GM23338 (cell line): ENCODE measurements around the gene GLDC. TPM values are rescaled to one million over a fixed set of nuclear protein-coding genes. Genes with fewer than 3 reads are reported as not detected.

ENCODE experiments used
- ATAC-seq: fragments of 200-7000 bp; cut with Tn5 transposase; 3 replicates; pipeline ENCODE4 v1.9.1; 2020
- DNase-seq: peaks from one replicate; pipeline ENCODE4 v3.0.0-alpha.2; 2015; ENCODE audit warnings: low spot score
- H2AFZ ChIP-seq: fragments of 200-600 bp; sonication (generic); 2 replicates; pipeline ENCODE4 v1.8.0; 2016; ENCODE audit warnings: antibody characterized with exemption, mild to moderate bottlenecking, moderate library complexity
- H3F3A ChIP-seq: fragments of 200-600 bp; sonication (generic); replicated peaks from 2 replicates; pipeline ENCODE4 v1.8.0; 2017; ENCODE audit warnings: antibody characterized with exemption, mixed run types, low read depth
- H3K27ac ChIP-seq: fragments of 200-600 bp; sonication (generic); 2 replicates; pipeline ENCODE4 v1.6.1; 2016; ENCODE audit warnings: low read depth
- H3K27me3 ChIP-seq: fragments of 200-600 bp; sonication (generic); 2 replicates; pipeline ENCODE4 v1.8.0; 2016; ENCODE audit warnings: mild to moderate bottlenecking, mixed run types, moderate library complexity; ENCODE audit not compliant: insufficient read depth
- H3K36me3 ChIP-seq: fragments of 200-600 bp; sonication (generic); 2 replicates; pipeline ENCODE4 v1.8.0; 2016; ENCODE audit warnings: mild to moderate bottlenecking; ENCODE audit not compliant: insufficient read depth
- H3K4me1 ChIP-seq: fragments of 200-600 bp; sonication (generic); 2 replicates; pipeline ENCODE4 v1.8.0; 2016; ENCODE audit warnings: mild to moderate bottlenecking, moderate library complexity; ENCODE audit not compliant: insufficient read depth
- H3K4me2 ChIP-seq: fragments of 200-600 bp; sonication (generic); 2 replicates; pipeline ENCODE4 v1.7.1; 2017; ENCODE audit warnings: mixed run types
- H3K4me3 ChIP-seq: fragments of 200-600 bp; sonication (generic); 2 replicates; pipeline ENCODE4 v1.6.1; 2016; ENCODE audit warnings: mixed run types
- H3K79me2 ChIP-seq: fragments of 200-600 bp; sonication (generic); replicated peaks from 2 replicates; pipeline ENCODE4 v1.8.0; 2017; ENCODE audit warnings: mild to moderate bottlenecking; ENCODE audit not compliant: insufficient read depth
- H3K9me2 ChIP-seq: fragments of 200-600 bp; sonication (generic); 2 replicates; pipeline ENCODE4 v1.8.0; 2017; ENCODE audit not compliant: insufficient read depth
- H4K20me1 ChIP-seq: fragments of 200-600 bp; sonication (generic); replicated peaks from 2 replicates; pipeline ENCODE4 v1.8.0; 2017; ENCODE audit warnings: mild to moderate bottlenecking; ENCODE audit not compliant: insufficient read depth
- H3K27ac Mint-ChIP-seq: 2 replicates; pipeline ENCODE4 v1.8.0; 2020; ENCODE audit warnings: inconsistent platforms, mild to moderate bottlenecking, moderate library complexity, mixed read lengths
- H3K27me3 Mint-ChIP-seq: 3 replicates; pipeline ENCODE4 v1.8.0; 2022; ENCODE audit warnings: low read depth, mild to moderate bottlenecking, moderate library complexity, mixed read lengths, inconsistent platforms; ENCODE audit not compliant: insufficient read depth, poor library complexity
- H3K36me3 Mint-ChIP-seq: 3 replicates; pipeline ENCODE4 v1.8.0; 2021; ENCODE audit warnings: low read depth, mild to moderate bottlenecking, inconsistent platforms, moderate library complexity, mixed read lengths
- H3K4me1 Mint-ChIP-seq: 3 replicates; pipeline ENCODE4 v1.8.0; 2020; ENCODE audit warnings: mild to moderate bottlenecking, inconsistent platforms, mixed read lengths
- H3K4me3 Mint-ChIP-seq: 3 replicates; pipeline ENCODE4 v1.8.0; 2021; ENCODE audit warnings: moderate library complexity, mild to moderate bottlenecking, inconsistent platforms, mixed read lengths
- H3K9me3 Mint-ChIP-seq: 3 replicates; pipeline ENCODE4 v1.8.0; 2020; ENCODE audit warnings: moderate library complexity, mild to moderate bottlenecking, inconsistent platforms, mixed read lengths
- CREB1 ChIP-seq: fragments of 250-450 bp; sonication (Bioruptor Pico); IDR thresholded peaks from 2 replicates; pipeline ENCODE4 v1.5.0; 2020; ENCODE audit warnings: low read depth, mild to moderate bottlenecking, moderate library complexity
- EZH2 ChIP-seq: fragments of 200-600 bp; sonication (generic); IDR thresholded peaks from one replicate; pipeline ENCODE4 v1.8.0; 2017; ENCODE audit warnings: antibody characterized with exemption, mild to moderate bottlenecking, low read depth; ENCODE audit not compliant: unreplicated experiment
- EZH2phosphoT487 ChIP-seq: fragments of 200-600 bp; sonication (generic); IDR thresholded peaks from one replicate; pipeline ENCODE4 v1.8.1; 2018; ENCODE audit warnings: antibody characterized with exemption; ENCODE audit not compliant: unreplicated experiment
- JUNB ChIP-seq: IDR thresholded peaks from one replicate; pipeline ENCODE4 v1.6.1; 2016; ENCODE audit warnings: antibody characterized with exemption; ENCODE audit not compliant: unreplicated experiment
- NANOG ChIP-seq: IDR thresholded peaks from 2 replicates; pipeline ENCODE4 v1.6.1; 2016; ENCODE audit warnings: antibody characterized with exemption, borderline replicate concordance
- POLR2AphosphoS5 ChIP-seq: IDR thresholded peaks from 2 replicates; pipeline ENCODE4 v1.6.1; 2016; ENCODE audit warnings: antibody characterized with exemption, low read depth
- STAT1 ChIP-seq: IDR thresholded peaks from one replicate; pipeline ENCODE4 v1.6.1; 2016; ENCODE audit warnings: antibody characterized with exemption; ENCODE audit not compliant: unreplicated experiment
- ZNF114 ChIP-seq: fragments of 250-450 bp; sonication (Bioruptor Pico); IDR thresholded peaks from 2 replicates; pipeline ENCODE4 v1.5.0; 2020; ENCODE audit warnings: mild to moderate bottlenecking, moderate library complexity
- ZNF331 ChIP-seq: fragments of 250-450 bp; sonication (Bioruptor Pico); IDR thresholded peaks from 2 replicates; pipeline ENCODE4 v1.5.0; 2020; ENCODE audit warnings: low read depth, mild to moderate bottlenecking, moderate library complexity
- polyA plus RNA-seq: library from polyadenylated mRNA; unstranded; fragments of >200 nt; fragmentation: Nextera tagmentation; extraction: Ambion mirVana; gene quantifications from 2 replicates; pipeline ENCODE4 v1.2.1, GENCODE V29; 2016
- total RNA-seq: library from RNA; depleted of rRNA; stranded (reverse); fragments of >200 nt; shearing (Covaris generic); gene quantifications from 2 replicates; pipeline ENCODE4 v1.2.3, GENCODE V29; 2014
- TF ChIP-seq, protein P1 (sequence below): IDR thresholded peaks from 2 replicates; pipeline ENCODE4 v1.6.1; 2016; ENCODE audit warnings: antibody characterized with exemption
- TF ChIP-seq, protein P2 (sequence below): IDR thresholded peaks from one replicate; pipeline ENCODE4 v1.6.1; 2018; ENCODE audit warnings: antibody characterized with exemption; ENCODE audit not compliant: unreplicated experiment

GLDC gene
- total and polyA plus RNA-seq, 2 experiments from 2014 or later, result 63.5 to 139 TPM

DNA sequence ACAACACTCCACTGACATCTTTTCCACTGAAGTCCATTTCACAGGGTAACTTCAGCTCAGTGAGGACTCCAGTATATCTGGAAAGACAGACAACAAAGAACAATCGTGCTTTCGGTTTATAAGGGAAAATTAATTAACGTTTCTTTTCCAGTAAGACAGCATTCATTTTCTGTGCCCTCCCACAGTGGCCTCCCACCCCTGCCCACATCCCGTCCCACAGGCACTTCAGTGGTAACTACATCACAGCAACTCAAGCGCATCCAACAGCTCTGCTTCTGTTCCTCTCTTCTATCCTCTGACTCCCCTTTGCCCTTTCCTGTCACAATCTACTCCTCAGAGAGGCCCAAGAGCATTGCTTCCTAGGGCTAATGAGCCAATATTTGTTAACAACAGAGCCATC lies 40.3 kb downstream of the GLDC start:
- ATAC-seq, result no peak
- Histone ChIP-seq H3F3A (no peaks in the 10 kb centered on the region), H3K79me2 (no peaks in the 10 kb centered on the region), H4K20me1 (peaks cover 4% of the 10 kb centered on the region), H3K36me3 (peaks cover 43% of the 10 kb centered on the region), H3K27me3 (no peaks in the 10 kb centered on the region), H2AFZ (no peak overlapping the region), H3K9me2 (no peaks in the 10 kb centered on the region), H3K4me3 (no peak overlapping the region), H3K4me2 (no peak overlapping the region), H3K4me1 (no peaks in the 10 kb centered on the region), H3K27ac (no peak overlapping the region)
- no peaks in the 10 kb centered on the region for H3K27me3 Mint-ChIP-seq
- DNase-seq, result no peak
- TF ChIP-seq, protein P1, sequence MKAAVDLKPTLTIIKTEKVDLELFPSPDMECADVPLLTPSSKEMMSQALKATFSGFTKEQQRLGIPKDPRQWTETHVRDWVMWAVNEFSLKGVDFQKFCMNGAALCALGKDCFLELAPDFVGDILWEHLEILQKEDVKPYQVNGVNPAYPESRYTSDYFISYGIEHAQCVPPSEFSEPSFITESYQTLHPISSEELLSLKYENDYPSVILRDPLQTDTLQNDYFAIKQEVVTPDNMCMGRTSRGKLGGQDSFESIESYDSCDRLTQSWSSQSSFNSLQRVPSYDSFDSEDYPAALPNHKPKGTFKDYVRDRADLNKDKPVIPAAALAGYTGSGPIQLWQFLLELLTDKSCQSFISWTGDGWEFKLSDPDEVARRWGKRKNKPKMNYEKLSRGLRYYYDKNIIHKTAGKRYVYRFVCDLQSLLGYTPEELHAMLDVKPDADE, result no peak
- TF ChIP-seq CREB1 (CRISPR knock-in tag), result no peak
- no peak for TF ChIP-seq STAT1
- TF ChIP-seq EZH2phosphoT487, result no peak
- no peak for TF ChIP-seq JUNB
- no peak for TF ChIP-seq EZH2
- TF ChIP-seq, protein P2, sequence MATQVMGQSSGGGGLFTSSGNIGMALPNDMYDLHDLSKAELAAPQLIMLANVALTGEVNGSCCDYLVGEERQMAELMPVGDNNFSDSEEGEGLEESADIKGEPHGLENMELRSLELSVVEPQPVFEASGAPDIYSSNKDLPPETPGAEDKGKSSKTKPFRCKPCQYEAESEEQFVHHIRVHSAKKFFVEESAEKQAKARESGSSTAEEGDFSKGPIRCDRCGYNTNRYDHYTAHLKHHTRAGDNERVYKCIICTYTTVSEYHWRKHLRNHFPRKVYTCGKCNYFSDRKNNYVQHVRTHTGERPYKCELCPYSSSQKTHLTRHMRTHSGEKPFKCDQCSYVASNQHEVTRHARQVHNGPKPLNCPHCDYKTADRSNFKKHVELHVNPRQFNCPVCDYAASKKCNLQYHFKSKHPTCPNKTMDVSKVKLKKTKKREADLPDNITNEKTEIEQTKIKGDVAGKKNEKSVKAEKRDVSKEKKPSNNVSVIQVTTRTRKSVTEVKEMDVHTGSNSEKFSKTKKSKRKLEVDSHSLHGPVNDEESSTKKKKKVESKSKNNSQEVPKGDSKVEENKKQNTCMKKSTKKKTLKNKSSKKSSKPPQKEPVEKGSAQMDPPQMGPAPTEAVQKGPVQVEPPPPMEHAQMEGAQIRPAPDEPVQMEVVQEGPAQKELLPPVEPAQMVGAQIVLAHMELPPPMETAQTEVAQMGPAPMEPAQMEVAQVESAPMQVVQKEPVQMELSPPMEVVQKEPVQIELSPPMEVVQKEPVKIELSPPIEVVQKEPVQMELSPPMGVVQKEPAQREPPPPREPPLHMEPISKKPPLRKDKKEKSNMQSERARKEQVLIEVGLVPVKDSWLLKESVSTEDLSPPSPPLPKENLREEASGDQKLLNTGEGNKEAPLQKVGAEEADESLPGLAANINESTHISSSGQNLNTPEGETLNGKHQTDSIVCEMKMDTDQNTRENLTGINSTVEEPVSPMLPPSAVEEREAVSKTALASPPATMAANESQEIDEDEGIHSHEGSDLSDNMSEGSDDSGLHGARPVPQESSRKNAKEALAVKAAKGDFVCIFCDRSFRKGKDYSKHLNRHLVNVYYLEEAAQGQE, result no peak
- TF ChIP-seq ZNF331, result no peak
- TF ChIP-seq ZNF114, result no peak
- TF ChIP-seq POLR2AphosphoS5, result no peak
- peaks cover 3% of the 10 kb centered on the region; the same call in 1 of the 3 replicates for H3K4me1 Mint-ChIP-seq
- H3K36me3 Mint-ChIP-seq, result peaks cover 73% of the 10 kb centered on the region
- no peak overlapping the region for H3K27ac Mint-ChIP-seq
- H3K4me3 Mint-ChIP-seq, result no peak overlapping the region
- H3K9me3 Mint-ChIP-seq, result no peaks in the 10 kb centered on the region

DNA sequence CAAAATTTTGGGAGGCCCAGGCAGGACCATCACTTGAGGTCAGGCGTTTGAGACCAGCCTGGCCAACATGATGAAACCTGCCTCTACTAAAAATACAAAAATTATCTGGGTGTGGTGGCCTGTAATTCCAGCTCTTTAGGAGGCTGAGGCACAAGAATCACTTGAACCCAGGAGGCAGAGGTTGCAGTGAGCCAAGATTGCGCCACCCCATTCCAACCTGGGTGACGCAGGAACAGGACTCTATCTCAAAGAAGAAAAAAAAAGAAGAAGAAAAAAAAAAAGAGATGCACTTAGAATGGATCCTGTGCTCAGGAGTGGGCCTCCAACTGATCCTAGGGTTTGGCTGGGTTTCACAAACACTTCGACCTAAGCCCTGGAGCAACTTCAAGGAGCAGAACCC lies 45.1 kb downstream of the GLDC start:
- Histone ChIP-seq H3K79me2 (no peaks in the 10 kb centered on the region), H3K36me3 (peaks cover 65% of the 10 kb centered on the region), H3K9me2 (no peaks in the 10 kb centered on the region), H3K27ac (no peak overlapping the region), H3K27me3 (no peaks in the 10 kb centered on the region), H3K4me1 (no peaks in the 10 kb centered on the region), H3F3A (0 out of 2 replicates have a peak, but pooled peaks cover 2% of the 10 kb centered on the region), H2AFZ (no peak overlapping the region), H3K4me2 (no peak overlapping the region), H4K20me1 (peaks cover 4% of the 10 kb centered on the region; the same call in 1 of the 2 replicates), H3K4me3 (no peak overlapping the region)
- ATAC-seq, result no peak
- DNase-seq, result no peak
- H3K4me1 Mint-ChIP-seq, result no peaks in the 10 kb centered on the region
- H3K9me3 Mint-ChIP-seq, result no peaks in the 10 kb centered on the region
- H3K27me3 Mint-ChIP-seq, result no peaks in the 10 kb centered on the region
- no peak overlapping the region for H3K4me3 Mint-ChIP-seq
- H3K27ac Mint-ChIP-seq, result no peak overlapping the region
- H3K36me3 Mint-ChIP-seq, result peaks cover 70% of the 10 kb centered on the region
- TF ChIP-seq JUNB (no peak), NANOG (no peak), ZNF331 (no peak), EZH2phosphoT487 (no peak), STAT1 (no peak), ZNF114 (no peak), POLR2AphosphoS5 (no peak), CREB1 (CRISPR knock-in tag) (no peak)
- TF ChIP-seq, protein P1, result no peak
